Panc1 (cell line): ENCODE measurements around the gene LONP1. TPM values are rescaled to one million over a fixed set of nuclear protein-coding genes. Genes with fewer than 3 reads are reported as not detected.

Experiments used
- ATAC-seq: fragments of 200-7000 bp; cut with Tn5 transposase; 2 replicates; pipeline ENCODE4 v1.9.1; 2020; ENCODE audit warnings: mild to moderate bottlenecking, moderate library complexity
- BruUV-seq: library from RNA; stranded (reverse); fragments of 400-500 nt; replicated peaks from 2 replicates; lab custom pipeline; 2021; lab: Mats Ljungman, UMichigan
- CTCF ChIA-PET: fragments of 300-600 bp; sonication (Branson Sonifier 250); formaldehyde crosslinking; loops from one replicate; lab custom pipeline; 2022; ENCODE audit warnings: antibody characterized with exemption; lab: Charles Lee
- POLR2A ChIA-PET: fragments of 300-600 bp; sonication (Branson Sonifier 250); formaldehyde crosslinking; loops from one replicate; lab custom pipeline; 2022; ENCODE audit warnings: antibody characterized with exemption; lab: Charles Lee
- DNase-seq: peaks from one replicate; pipeline ENCODE4 v3.0.0-alpha.2; 2010; ENCODE audit warnings: low read depth, low spot score
- H3K27ac ChIP-seq: 2 replicates; pipeline ENCODE4 v1.5.1; 2011; ENCODE audit warnings: mild to moderate bottlenecking, low read length, inconsistent platforms
- H3K27me3 ChIP-seq: fragments of 200-500 bp; sonication (Bioruptor generic); 2 replicates; pipeline ENCODE4 v1.6.0; 2014; ENCODE audit warnings: low read length, inconsistent platforms; ENCODE audit not compliant: control insufficient read depth, insufficient read depth
- H3K36me3 ChIP-seq: fragments of 200-500 bp; sonication (Bioruptor generic); 2 replicates; pipeline ENCODE4 v1.5.1; 2014; ENCODE audit warnings: inconsistent platforms, mild to moderate bottlenecking, low read length, moderate library complexity; ENCODE audit not compliant: control insufficient read depth, insufficient read depth
- H3K4me1 ChIP-seq: 2 replicates; pipeline ENCODE4 v1.5.1; 2011; ENCODE audit warnings: inconsistent platforms, mild to moderate bottlenecking, low read length, moderate library complexity; ENCODE audit not compliant: control insufficient read depth, insufficient read depth
- H3K4me3 ChIP-seq, 2 experiments: 2 replicates each; pipeline ENCODE4 v1.5.1; 2011 to 2012; ENCODE audit warnings: low read depth in 2 of 2, low read length in 2 of 2, mild to moderate bottlenecking in 2 of 2, inconsistent platforms in 1 of 2, moderate library complexity in 1 of 2
- H3K9me3 ChIP-seq: fragments of 200-500 bp; sonication (Bioruptor generic); 2 replicates; pipeline ENCODE4 v1.5.1; 2014; ENCODE audit warnings: low read depth, mild to moderate bottlenecking, inconsistent platforms, low read length, moderate library complexity; ENCODE audit not compliant: control insufficient read depth, insufficient read depth
- POLR2AphosphoS5 ChIP-seq: IDR thresholded peaks from 2 replicates; pipeline ENCODE4 v1.6.1; 2012; ENCODE audit warnings: mild to moderate bottlenecking, low read depth, low read length, moderate library complexity
- SIN3A ChIP-seq: IDR thresholded peaks from 2 replicates; pipeline ENCODE4 v1.6.1; 2012; ENCODE audit warnings: low read depth, mild to moderate bottlenecking, low read length, moderate library complexity, borderline replicate concordance; ENCODE audit not compliant: insufficient read depth
- TCF7L2 ChIP-seq: IDR thresholded peaks from 2 replicates; pipeline ENCODE4 v1.6.1; 2011; ENCODE audit warnings: mild to moderate bottlenecking, low read depth, low read length, inconsistent platforms
- in situ Hi-C: cut with HindIII; loops from 2 replicates; pipeline ENCODE4 v1.10.0; 2016; ENCODE audit warnings: low sequenced_read_pairs, low pct_unique_long_range_greater_than_20kb
- intact Hi-C: fragments of 100-400 bp; cut with micrococcal nuclease; formaldehyde crosslinking; loops from one replicate; pipeline ENCODE4 v1.10.0; 2022; ENCODE audit not compliant: unreplicated experiment
- total RNA-seq: library from RNA; stranded (reverse); gene quantifications from one replicate; pipeline ENCODE4 v1.2.1, GENCODE V29; 2021; ENCODE audit not compliant: unreplicated experiment
- TF ChIP-seq, protein P1 (sequence below), 2 experiments: IDR thresholded peaks; 2 replicates each; pipeline ENCODE4 v1.6.1; 2011 to 2012; ENCODE audit warnings: low read depth in 2 of 2, control low read depth in 1 of 2, low read length in 1 of 2, mild to moderate bottlenecking in 1 of 2, moderate library complexity in 1 of 2; ENCODE audit not compliant: insufficient read depth in 1 of 2
- TF ChIP-seq, protein P2 (sequence below): fragments of 450-650 bp; IDR thresholded peaks from 2 replicates; pipeline ENCODE4 v1.5.1; 2017; ENCODE audit warnings: mild to moderate bottlenecking

The LONP1 gene
- total RNA-seq, 1 experiment from 2014 or later, result 93.0 TPM

- Histone ChIP-seq H3K9me3 (no peaks in the 10 kb centered on the region), H3K36me3 (peaks cover 11% of the 10 kb centered on the region), H3K27ac (no peak overlapping the region), H3K4me1 (no peaks in the 10 kb centered on the region), H3K4me3 (no peak overlapping the region), H3K27me3 (no peaks in the 10 kb centered on the region)
- ChIA-PET CTCF (no interaction called here), POLR2A (no interaction called here)
- TF ChIP-seq TCF7L2 (no peak), POLR2AphosphoS5 (no peak), SIN3A (no peak)
- TF ChIP-seq, protein P1, sequence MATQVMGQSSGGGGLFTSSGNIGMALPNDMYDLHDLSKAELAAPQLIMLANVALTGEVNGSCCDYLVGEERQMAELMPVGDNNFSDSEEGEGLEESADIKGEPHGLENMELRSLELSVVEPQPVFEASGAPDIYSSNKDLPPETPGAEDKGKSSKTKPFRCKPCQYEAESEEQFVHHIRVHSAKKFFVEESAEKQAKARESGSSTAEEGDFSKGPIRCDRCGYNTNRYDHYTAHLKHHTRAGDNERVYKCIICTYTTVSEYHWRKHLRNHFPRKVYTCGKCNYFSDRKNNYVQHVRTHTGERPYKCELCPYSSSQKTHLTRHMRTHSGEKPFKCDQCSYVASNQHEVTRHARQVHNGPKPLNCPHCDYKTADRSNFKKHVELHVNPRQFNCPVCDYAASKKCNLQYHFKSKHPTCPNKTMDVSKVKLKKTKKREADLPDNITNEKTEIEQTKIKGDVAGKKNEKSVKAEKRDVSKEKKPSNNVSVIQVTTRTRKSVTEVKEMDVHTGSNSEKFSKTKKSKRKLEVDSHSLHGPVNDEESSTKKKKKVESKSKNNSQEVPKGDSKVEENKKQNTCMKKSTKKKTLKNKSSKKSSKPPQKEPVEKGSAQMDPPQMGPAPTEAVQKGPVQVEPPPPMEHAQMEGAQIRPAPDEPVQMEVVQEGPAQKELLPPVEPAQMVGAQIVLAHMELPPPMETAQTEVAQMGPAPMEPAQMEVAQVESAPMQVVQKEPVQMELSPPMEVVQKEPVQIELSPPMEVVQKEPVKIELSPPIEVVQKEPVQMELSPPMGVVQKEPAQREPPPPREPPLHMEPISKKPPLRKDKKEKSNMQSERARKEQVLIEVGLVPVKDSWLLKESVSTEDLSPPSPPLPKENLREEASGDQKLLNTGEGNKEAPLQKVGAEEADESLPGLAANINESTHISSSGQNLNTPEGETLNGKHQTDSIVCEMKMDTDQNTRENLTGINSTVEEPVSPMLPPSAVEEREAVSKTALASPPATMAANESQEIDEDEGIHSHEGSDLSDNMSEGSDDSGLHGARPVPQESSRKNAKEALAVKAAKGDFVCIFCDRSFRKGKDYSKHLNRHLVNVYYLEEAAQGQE (IDR thresholded peaks at IDR 0.05; ENCODE audit: insufficient read depth in 1 of 2, low read depth in 2 of 2, low read length in 1 of 2), result no peak
- TF ChIP-seq, protein P2, sequence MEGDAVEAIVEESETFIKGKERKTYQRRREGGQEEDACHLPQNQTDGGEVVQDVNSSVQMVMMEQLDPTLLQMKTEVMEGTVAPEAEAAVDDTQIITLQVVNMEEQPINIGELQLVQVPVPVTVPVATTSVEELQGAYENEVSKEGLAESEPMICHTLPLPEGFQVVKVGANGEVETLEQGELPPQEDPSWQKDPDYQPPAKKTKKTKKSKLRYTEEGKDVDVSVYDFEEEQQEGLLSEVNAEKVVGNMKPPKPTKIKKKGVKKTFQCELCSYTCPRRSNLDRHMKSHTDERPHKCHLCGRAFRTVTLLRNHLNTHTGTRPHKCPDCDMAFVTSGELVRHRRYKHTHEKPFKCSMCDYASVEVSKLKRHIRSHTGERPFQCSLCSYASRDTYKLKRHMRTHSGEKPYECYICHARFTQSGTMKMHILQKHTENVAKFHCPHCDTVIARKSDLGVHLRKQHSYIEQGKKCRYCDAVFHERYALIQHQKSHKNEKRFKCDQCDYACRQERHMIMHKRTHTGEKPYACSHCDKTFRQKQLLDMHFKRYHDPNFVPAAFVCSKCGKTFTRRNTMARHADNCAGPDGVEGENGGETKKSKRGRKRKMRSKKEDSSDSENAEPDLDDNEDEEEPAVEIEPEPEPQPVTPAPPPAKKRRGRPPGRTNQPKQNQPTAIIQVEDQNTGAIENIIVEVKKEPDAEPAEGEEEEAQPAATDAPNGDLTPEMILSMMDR, result no peak
- DNase-seq (no peak), ATAC-seq (no peak)
- intact Hi-C loops (no loop called here), in situ Hi-C loops (no loop called here)
- BruUV-seq, result no TSS peak
Observed at GRCh38 chr19:5669212-5669611, 50.7 kb downstream of the LONP1 start.

DNA sequence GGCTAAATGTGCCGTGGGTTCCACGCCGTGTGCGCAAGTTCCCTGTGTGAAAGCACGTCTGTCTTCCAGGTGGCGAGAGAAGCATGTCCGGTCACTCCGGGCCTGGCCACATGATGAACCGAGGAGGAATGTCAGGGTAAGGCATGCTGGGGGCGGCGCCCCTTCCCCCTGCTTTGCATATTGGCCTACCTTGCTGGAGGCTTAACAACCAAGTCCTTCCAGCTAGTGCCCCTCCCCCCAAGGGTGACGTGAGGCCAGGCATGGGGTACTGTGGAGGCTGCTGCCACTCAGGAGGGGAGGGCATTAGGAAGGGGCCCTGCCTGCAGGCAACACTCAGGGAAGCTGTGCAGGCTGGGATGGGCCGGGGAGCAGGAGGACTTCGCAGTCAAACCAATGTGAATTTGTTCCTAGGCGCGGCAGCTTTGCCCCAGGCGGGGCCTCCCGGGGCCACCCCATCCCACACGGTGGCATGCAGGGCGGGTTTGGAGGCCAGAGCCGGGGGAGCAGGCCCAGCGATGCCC is 52.1 kb downstream of the LONP1 start:
- TF ChIP-seq TCF7L2 (no peak), SIN3A (no peak), POLR2AphosphoS5 (no peak)
- TF ChIP-seq, protein P1 (IDR thresholded peaks at IDR 0.05; ENCODE audit: insufficient read depth in 1 of 2, low read depth in 2 of 2, low read length in 1 of 2), result no peak
- TF ChIP-seq, protein P2, result no peak
- CTCF ChIA-PET, result interaction anchor here (0.6 kb wide), 1 partner anchor 1083 kb away, joined by 3 read pairs; no protein-coding TSS in a partner anchor
- POLR2A ChIA-PET, result no interaction called here
- H3K9me3 ChIP-seq, result no peaks in the 10 kb centered on the region
- no peaks in the 10 kb centered on the region for H3K4me1 ChIP-seq
- H3K36me3 ChIP-seq, result peaks cover 12% of the 10 kb centered on the region
- TSS peak; percentile 41 for BruUV-seq
- no peak overlapping the region for H3K27ac ChIP-seq
- ATAC-seq (peak; percentile 30), DNase-seq (no peak)
- intact Hi-C loops, result no loop called here
- no peak overlapping the region for H3K4me3 ChIP-seq
- no peaks in the 10 kb centered on the region for H3K27me3 ChIP-seq
- in situ Hi-C loops, result no loop called here
